Thyroid gland (tissue), 4 donors: ENCODE results near the gene C9orf50.

Experiments
- POLR2A ChIP-seq, 2 donors: fragments of 450-650 bp; IDR thresholded peaks; one replicate each; pipeline ENCODE4 v1.6.1; 2017; ENCODE audit warnings: antibody characterized with exemption in 2 of 2, mild to moderate bottlenecking in 2 of 2, moderate library complexity in 1 of 2
- TF ChIP-seq, protein P1 (sequence below), 6 experiments: fragments of 200-600 bp in 3 of 6; fragments of 450-650 bp in 3 of 6; sonication (generic) in 3 of 6; IDR thresholded peaks; one replicate each; pipeline ENCODE4 v1.5.1; 2016 to 2019; ENCODE audit warnings: antibody characterized with exemption in 6 of 6, mild to moderate bottlenecking in 2 of 6, inconsistent platforms in 1 of 6, moderate library complexity in 1 of 6

DNA sequence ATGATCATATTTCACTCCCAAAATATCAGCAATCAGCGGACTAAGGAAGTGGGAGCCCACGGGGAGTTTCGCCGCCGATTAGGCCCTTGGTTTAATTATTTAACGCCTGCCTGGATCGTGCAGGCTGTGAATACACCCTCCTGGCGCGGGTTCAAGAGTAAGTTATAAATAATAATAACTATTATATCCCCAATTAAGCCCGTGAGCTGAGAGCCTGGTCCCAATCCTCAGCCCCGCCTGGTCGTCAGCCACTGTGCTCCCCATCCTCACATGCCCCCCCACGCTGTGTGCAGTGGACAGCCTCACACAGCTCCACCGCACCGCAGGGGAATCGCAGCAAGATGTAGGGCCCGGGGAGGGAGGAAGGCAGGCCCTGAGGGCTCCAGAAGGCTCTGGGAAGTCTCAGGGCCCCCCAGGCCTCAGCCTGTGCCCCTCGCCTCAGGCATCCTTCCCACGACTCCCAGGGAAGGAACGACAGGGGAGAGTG, 33.7 kb upstream of the C9orf50 start:
- TF ChIP-seq, protein P1, sequence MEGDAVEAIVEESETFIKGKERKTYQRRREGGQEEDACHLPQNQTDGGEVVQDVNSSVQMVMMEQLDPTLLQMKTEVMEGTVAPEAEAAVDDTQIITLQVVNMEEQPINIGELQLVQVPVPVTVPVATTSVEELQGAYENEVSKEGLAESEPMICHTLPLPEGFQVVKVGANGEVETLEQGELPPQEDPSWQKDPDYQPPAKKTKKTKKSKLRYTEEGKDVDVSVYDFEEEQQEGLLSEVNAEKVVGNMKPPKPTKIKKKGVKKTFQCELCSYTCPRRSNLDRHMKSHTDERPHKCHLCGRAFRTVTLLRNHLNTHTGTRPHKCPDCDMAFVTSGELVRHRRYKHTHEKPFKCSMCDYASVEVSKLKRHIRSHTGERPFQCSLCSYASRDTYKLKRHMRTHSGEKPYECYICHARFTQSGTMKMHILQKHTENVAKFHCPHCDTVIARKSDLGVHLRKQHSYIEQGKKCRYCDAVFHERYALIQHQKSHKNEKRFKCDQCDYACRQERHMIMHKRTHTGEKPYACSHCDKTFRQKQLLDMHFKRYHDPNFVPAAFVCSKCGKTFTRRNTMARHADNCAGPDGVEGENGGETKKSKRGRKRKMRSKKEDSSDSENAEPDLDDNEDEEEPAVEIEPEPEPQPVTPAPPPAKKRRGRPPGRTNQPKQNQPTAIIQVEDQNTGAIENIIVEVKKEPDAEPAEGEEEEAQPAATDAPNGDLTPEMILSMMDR (IDR thresholded peaks at IDR 0.05): no peak
- TF ChIP-seq POLR2A (IDR thresholded peaks at IDR 0.05): no peak
